Stimulated activated CD8-positive, alpha-beta memory T cell treated with anti-CD3 and anti-CD28 coated beads, Interleukin-12 subunit alpha, Interleukin-12 subunit beta, amount 100 ng/mL, for 24 hours (primary cell): ENCODE data around the gene LRRC8B.

Source experiments
- DNase-seq: peaks from one replicate; pipeline ENCODE4 v3.0.0-alpha.2; 2020; ENCODE audit errors: extremely low read depth

LRRC8B gene

DNA sequence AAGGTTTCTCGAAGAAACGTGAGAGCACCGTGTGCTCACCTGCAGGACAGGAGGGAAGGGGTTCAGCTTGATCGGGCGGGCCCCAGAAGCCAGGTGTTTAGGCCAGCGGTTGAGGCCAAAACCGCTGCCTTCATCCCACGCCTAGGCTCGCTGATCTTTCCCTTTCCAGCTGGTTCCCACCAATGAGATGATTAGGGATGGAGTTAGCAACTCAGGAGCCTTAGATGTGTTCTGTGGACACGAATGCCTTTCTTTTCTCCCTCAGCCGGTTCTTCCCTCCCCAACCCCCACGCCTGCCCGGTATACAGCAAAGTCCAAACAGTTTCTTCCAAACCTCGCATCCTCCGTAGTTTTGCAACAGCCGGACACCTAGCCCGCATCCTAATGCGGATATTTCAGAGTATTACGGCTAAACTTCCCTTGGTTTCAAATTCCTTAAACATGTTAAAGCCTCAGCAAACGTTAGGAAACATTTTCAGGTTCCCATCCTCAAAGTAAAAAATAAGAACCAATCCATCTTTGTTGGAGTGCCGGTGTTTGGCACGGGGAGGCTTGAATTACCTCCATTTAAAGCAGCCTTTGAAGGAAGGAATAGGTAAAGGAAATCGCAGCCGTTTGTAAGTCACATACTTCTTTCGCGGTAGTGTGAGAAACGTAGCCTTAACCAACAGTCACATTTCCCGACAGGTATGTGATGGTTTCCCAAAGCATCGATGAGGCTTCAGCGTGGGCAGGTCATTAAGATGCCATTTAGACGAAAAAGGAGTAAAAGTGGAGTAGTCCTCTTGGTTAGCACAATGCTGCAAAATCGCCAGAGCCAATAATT is 109.4 kb downstream of the LRRC8B start:
- DNase-seq = no peak

DNA sequence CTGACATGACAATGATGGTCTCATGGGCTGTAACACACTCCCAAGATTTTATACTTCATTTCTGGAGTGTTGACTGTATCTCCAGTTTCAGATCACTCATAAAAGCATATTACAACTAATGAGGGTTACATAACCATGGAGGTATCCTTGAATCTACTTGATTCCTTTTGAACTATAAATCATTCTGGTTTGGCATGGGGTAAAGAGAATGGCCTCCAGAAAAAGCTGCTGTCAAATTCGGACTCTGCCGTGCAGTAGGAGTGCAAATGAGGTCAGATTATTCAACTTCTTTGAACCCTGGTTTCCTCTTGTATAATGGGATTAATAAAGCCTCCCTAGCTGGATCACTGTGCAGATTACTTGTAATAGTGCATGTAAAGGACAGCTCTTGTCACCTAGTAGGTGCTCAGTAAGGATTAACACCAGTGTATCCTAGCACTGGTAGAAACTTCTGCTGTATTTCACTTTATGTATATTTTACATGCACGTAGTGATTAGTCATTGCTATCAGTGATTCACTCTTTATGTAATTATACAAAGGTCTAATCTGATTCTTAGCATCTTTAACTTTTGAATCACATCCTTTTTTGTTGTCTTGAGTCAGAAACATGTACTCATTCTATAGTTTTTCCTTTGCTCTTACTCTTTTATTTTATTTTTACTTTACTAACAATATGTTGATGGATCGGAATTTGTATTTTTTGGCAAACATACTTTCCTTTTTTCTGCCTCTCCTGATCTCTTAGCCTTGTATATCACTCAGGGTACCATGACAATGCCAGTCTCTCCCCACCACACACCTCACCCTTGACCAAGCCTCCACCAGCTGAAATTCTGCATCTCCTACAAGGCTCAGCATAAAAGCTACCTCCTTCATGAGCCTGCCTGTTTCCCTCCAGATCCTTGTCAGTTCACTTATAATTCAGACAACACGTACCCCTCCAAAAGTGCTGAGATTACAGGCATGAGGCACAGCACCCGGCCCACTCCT is 111.5 kb downstream of the LRRC8B start:
- DNase-seq = no peak

DNA sequence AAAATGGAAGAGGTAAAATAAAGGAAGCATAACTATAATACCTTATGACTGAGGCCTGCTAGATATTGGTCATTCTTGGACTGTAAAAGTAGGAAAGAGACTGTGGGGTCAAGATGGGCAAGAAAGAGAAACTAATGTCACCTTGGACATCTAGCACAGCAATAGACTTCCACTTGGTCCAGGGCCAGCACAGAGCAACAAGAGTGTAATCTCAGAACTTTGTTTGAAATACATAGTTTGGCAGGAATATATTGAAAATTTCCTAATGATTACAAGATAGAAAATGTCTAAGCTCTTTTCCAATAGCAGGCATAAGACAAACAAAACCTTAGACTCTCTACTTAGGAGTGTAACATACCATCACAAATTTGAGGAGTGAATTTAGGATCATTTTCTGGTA is 112.9 kb downstream of the LRRC8B start:
- no peak for DNase-seq

DNA sequence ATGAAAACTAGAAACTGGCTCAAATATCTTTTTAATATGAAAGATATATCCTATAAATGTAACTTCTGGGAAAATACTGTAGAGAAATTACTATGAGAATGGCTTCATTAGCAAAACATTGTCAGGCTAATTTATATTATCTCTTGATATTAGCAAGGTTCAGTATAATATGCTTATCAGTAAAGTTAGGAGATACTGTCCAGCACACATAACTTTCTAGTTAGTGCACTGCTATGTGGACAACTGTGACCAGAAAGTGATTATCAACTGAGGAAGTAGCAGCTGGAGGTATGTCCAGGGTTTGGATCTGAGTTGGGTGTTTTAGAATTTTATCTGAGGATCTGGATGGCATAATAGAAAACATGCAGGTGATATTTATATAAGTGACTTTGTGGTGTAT is 115.8 kb downstream of the LRRC8B start:
- DNase-seq = no peak

DNA sequence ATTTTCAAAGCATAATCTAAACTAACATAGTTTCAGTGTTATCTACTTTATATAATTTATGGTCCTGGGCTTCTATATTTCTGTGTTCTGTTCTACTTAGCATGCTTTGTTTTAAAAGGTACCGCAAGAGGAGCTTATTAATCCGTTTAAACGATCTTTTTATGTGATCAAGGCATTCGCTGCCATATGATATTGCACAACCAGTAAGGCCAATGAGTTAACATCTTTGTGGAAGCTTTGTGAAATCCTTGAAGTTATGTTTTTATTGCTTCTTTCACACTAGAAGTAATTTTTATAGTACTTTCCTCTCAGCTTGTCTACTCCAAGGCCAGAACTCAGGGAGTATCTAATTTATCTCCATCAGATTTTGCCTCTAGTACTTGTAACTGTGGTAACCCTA is 117.2 kb downstream of the LRRC8B start:
- DNase-seq = no peak

DNA sequence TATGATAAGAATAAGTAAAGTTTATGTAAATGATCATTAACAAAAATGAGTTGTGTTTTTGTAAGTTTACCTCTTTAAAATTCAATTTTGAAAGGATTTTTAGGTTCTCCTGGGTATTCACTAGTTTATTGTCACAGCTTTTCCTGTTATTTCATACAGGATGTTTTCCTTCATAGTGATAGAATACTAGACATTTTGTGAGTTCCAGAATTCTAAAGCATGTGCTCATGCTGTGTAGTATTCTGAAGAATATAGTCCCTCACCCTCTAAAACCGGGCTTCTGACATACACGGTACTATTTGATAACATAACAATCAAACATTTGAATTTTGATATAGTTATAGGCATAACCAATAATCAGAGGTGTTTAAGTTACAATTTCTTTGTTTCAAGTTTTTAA is 118.9 kb downstream of the LRRC8B start:
- no peak for DNase-seq

DNA sequence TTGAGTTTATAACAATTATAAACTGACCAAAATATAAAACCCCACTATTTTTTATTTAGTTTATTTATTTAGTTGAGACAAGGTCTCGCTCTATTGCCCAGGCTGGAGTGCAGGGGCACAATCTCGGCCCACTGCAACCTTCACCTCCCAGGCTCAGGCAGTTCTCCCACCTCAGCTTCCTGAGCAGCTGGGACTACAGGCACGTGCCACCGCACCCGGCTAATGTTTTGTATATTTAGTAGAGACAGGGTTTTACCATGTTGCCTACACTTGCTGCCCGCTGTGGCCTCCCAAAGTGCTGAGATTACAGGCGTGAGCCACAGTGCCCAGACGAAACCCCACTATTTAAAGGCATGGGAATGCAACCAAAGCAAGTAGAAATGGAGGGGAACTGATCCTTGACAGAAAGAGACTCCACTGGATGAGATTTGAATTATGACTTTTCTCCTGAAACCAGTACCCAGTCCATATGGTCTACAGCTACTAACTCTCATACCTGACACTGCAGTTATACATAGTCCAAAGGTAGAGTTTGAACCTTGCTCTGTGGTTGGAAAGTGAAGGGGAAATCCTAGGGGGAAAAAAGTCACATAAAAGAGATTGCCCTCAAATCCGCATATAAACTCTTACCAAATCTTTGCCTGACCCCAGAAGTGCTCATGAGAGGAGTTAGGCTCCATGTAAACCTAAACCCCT is 119.6 kb downstream of the LRRC8B start:
- no peak for DNase-seq

DNA sequence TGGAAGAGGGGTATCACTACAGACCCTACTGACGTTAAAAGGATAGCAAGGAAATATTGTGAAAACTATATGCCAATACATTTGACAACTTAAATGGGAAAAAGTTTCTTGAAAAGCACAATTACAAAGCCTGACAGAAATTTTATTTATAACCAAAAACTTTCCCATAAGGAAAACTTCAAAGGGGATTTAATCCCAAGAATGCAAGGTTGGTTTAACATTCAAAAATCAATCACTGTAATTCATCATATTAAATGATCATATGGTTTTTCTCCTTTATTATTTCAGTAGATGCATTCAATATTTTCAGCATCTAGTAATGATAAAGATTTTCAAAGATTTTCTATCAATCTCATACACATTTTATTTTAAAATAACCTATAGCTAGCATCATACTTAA is 121.6 kb downstream of the LRRC8B start:
- no peak for DNase-seq
